ENCODE data around the gene ZC3H6. TPM values are rescaled to one million over a fixed set of nuclear protein-coding genes. Genes with fewer than 3 reads are reported as not detected.

Gene ZC3H6
- total and polyA plus RNA-seq, 2 donors (not counting 1 experiment from before 2014, with no cell fraction given) = 2.8 to 21.9 TPM

DNA sequence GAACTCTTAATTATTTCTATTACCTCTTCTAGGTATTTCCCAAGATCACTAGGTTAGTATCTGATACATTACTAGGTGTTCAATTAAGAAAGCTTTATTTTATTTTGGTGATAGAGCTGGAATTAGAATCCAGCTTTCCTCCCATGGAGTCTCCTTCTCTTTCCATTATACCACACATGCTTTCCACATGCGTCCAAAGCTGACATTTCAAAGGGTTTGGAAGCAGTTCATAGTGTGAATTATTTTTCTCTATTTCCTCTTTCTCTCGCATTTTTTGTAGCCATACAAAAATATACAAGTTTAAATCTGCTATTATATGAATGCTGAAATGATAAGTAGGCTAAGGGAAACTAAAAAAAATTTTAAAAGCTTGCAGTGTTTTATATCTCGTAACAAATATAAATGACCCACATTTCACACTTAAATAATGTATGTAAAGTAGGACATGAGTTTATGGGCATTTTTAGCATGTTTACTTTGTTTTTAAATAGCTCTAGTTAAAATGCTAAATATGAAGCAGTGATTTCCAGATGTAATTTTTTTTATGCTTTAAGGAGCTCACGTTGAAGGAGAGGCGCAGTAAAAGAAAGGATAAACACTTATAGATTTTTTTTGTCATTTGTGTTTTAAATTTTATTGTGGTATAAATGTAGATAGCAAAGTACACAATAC lies 20.1 kb downstream of the ZC3H6 start:
- TF ChIP-seq, protein P1, sequence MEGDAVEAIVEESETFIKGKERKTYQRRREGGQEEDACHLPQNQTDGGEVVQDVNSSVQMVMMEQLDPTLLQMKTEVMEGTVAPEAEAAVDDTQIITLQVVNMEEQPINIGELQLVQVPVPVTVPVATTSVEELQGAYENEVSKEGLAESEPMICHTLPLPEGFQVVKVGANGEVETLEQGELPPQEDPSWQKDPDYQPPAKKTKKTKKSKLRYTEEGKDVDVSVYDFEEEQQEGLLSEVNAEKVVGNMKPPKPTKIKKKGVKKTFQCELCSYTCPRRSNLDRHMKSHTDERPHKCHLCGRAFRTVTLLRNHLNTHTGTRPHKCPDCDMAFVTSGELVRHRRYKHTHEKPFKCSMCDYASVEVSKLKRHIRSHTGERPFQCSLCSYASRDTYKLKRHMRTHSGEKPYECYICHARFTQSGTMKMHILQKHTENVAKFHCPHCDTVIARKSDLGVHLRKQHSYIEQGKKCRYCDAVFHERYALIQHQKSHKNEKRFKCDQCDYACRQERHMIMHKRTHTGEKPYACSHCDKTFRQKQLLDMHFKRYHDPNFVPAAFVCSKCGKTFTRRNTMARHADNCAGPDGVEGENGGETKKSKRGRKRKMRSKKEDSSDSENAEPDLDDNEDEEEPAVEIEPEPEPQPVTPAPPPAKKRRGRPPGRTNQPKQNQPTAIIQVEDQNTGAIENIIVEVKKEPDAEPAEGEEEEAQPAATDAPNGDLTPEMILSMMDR (IDR thresholded peaks at IDR 0.05) = no peak
- TF ChIP-seq EZH2 (IDR thresholded peaks at IDR 0.05; ENCODE audit: borderline replicate concordance, insufficient read depth, low read depth, low read length, poor library complexity, severe bottlenecking) = no peak
- WGBS (ENCODE audit: insufficient coverage) = no CpG with 5 or more reads among the region's 5 CpGs
- H3K27ac Mint-ChIP-seq = no peak overlapping the region
- peaks cover 9% of the 10 kb centered on the region for H3K79me2 ChIP-seq (ENCODE audit: control insufficient read depth, insufficient read depth, low read length)
- H3K9me3 ChIP-seq (ENCODE audit: control extremely low read depth in 1 of 3, control insufficient read depth in 2 of 3, insufficient read depth in 1 of 3, low read length in 2 of 3) = no peaks in the 10 kb centered on the region
- no peaks in the 10 kb centered on the region for H3K4me1 Mint-ChIP-seq
- H3K9me3 Mint-ChIP-seq (ENCODE audit: insufficient read depth) = no peaks in the 10 kb centered on the region
- H3K9ac ChIP-seq (ENCODE audit: low read length) = no peak overlapping the region
- no peaks in the 10 kb centered on the region for H3K27me3 ChIP-seq (replicated peaks in 1 of 4; ENCODE audit: control extremely low read depth in 1 of 4, control insufficient read depth in 3 of 4, insufficient read depth in 4 of 4, low read length in 3 of 4)
- intact Hi-C loops (cut with micrococcal nuclease) = no loop called here
- DNase-seq = no peak
- H3K4me3 ChIP-seq (ENCODE audit: control extremely low read depth in 1 of 5, extremely low read depth in 1 of 5, insufficient read depth in 1 of 5, low read depth in 2 of 5, low read length in 4 of 5) = no peak overlapping the region
- no peak overlapping the region for H3K4me3 Mint-ChIP-seq
- H3K36me3 ChIP-seq (replicated peaks in 1 of 2; ENCODE audit: control extremely low read depth in 1 of 2, control insufficient read depth in 1 of 2, extremely low read depth in 1 of 2, insufficient read depth in 2 of 2, low read length in 1 of 2) = peaks cover 0 to 2% of the 10 kb centered on the region in 2 experiments
- ATAC-seq (ENCODE audit: low read depth) = no peak
- CTCF ChIA-PET = interaction anchor here (0.9 kb wide), 1 partner anchor 40 kb away, joined by 3 read pairs; no protein-coding TSS in a partner anchor
- H3K27ac ChIP-seq (ENCODE audit: low read length in 2 of 2) = no peak overlapping the region
- no peaks in the 10 kb centered on the region for H3K27me3 Mint-ChIP-seq
- H3K4me1 ChIP-seq (ENCODE audit: control insufficient read depth in 2 of 2, insufficient read depth in 2 of 2, low read length in 2 of 2) = no peaks in the 10 kb centered on the region
- H2AFZ ChIP-seq (ENCODE audit: insufficient read depth, low read depth, low read length, poor library complexity, severe bottlenecking) = no peak overlapping the region
- H3K4me2 ChIP-seq (replicated peaks; ENCODE audit: low read depth, low read length, poor library complexity, severe bottlenecking) = no peak overlapping the region
- H4K20me1 ChIP-seq (ENCODE audit: control insufficient read depth, insufficient read depth, low read length, poor library complexity, severe bottlenecking) = peaks cover 7% of the 10 kb centered on the region
- POLR2A ChIA-PET = no interaction called here

DNA sequence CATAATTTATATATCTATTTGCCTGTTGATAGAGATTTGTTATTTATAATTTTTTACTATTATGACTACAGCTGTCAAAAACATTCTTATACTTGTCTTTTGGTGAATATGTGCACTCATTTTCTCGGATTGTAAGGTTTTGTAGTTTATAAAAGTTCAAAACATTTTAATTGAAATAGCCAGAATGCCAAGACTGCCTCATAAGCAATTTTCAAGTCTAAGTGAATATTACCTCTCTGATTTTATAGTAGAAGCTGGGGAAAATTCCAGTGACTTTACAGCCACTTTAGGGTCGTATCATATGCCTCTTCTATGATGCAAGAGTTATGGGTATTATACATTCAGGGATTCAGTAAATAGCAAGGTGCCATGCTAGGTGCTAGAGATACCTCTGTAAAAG lies 21.0 kb downstream of the ZC3H6 start:
- H3K79me2 ChIP-seq (ENCODE audit: control insufficient read depth, insufficient read depth, low read length) = peaks cover 9% of the 10 kb centered on the region
- Mint-ChIP-seq H3K27me3 (no peaks in the 10 kb centered on the region), H3K9me3 (ENCODE audit: insufficient read depth) (no peaks in the 10 kb centered on the region), H3K27ac (no peak overlapping the region), H3K4me1 (no peaks in the 10 kb centered on the region), H3K4me3 (no peak overlapping the region)
- no peak overlapping the region for H3K27ac ChIP-seq (ENCODE audit: low read length in 2 of 2)
- DNase-seq (no peak), ATAC-seq (ENCODE audit: low read depth) (no peak)
- intact Hi-C loops (cut with micrococcal nuclease) = no loop called here
- H3K4me1 ChIP-seq (ENCODE audit: control insufficient read depth in 2 of 2, insufficient read depth in 2 of 2, low read length in 2 of 2) = no peaks in the 10 kb centered on the region
- H4K20me1 ChIP-seq (ENCODE audit: control insufficient read depth, insufficient read depth, low read length, poor library complexity, severe bottlenecking) = peaks cover 7% of the 10 kb centered on the region
- no peak for TF ChIP-seq EZH2 (IDR thresholded peaks at IDR 0.05; ENCODE audit: borderline replicate concordance, insufficient read depth, low read depth, low read length, poor library complexity, severe bottlenecking)
- TF ChIP-seq, protein P1 (IDR thresholded peaks at IDR 0.05) = no peak
- CTCF ChIA-PET = no interaction called here
- no peaks in the 10 kb centered on the region for H3K9me3 ChIP-seq (ENCODE audit: control extremely low read depth in 1 of 3, control insufficient read depth in 2 of 3, insufficient read depth in 1 of 3, low read length in 2 of 3)
- no peak overlapping the region for H3K4me2 ChIP-seq (replicated peaks; ENCODE audit: low read depth, low read length, poor library complexity, severe bottlenecking)
- H3K9ac ChIP-seq (ENCODE audit: low read length) = no peak overlapping the region
- no CpG with 5 or more reads among the region's 2 CpGs for WGBS (ENCODE audit: insufficient coverage)
- H3K27me3 ChIP-seq (replicated peaks in 1 of 4; ENCODE audit: control extremely low read depth in 1 of 4, control insufficient read depth in 3 of 4, insufficient read depth in 4 of 4, low read length in 3 of 4) = no peaks in the 10 kb centered on the region
- H2AFZ ChIP-seq (ENCODE audit: insufficient read depth, low read depth, low read length, poor library complexity, severe bottlenecking) = no peak overlapping the region
- POLR2A ChIA-PET = no interaction called here
- H3K4me3 ChIP-seq (ENCODE audit: control extremely low read depth in 1 of 5, extremely low read depth in 1 of 5, insufficient read depth in 1 of 5, low read depth in 2 of 5, low read length in 4 of 5) = no peak overlapping the region
- peaks cover 2 to 7% of the 10 kb centered on the region in 2 experiments for H3K36me3 ChIP-seq (replicated peaks in 1 of 2; ENCODE audit: control extremely low read depth in 1 of 2, control insufficient read depth in 1 of 2, extremely low read depth in 1 of 2, insufficient read depth in 2 of 2, low read length in 1 of 2)
